ENCODE measurements around the gene GRIK4. TPM values are rescaled to one million over a fixed set of nuclear protein-coding genes. Genes with fewer than 3 reads are reported as not detected.
A peak's percentile ranks its signal among the peaks of the same experiment; 100 is the strongest.

GRIK4 gene
- total and polyA plus RNA-seq, 2 donors from 2014 or later: 0.25 TPM; not detected in 1

DNA sequence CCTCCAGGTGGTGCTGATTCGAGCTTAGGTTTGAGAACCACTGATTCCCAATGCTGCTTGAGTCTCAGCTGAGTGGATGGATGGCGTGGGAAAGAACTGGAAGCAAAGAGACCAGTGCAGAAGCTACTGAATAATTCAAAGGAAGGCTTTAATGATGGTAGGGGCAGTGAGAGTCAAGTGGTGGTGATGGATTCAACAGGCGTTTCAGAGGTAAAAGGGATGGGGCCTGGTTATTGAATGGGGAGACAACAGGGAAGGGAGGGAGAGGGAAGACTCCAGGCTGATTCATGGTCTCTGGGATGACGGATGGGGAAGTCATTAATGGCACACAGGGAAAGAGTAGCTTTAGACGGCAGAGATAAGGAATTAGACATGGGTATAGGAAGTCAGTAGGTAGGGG is 408.0 kb downstream of the GRIK4 start:
- H3K27ac ChIP-seq (ENCODE audit: low read depth in 2 of 2, low read length in 2 of 2): no peak overlapping the region

DNA sequence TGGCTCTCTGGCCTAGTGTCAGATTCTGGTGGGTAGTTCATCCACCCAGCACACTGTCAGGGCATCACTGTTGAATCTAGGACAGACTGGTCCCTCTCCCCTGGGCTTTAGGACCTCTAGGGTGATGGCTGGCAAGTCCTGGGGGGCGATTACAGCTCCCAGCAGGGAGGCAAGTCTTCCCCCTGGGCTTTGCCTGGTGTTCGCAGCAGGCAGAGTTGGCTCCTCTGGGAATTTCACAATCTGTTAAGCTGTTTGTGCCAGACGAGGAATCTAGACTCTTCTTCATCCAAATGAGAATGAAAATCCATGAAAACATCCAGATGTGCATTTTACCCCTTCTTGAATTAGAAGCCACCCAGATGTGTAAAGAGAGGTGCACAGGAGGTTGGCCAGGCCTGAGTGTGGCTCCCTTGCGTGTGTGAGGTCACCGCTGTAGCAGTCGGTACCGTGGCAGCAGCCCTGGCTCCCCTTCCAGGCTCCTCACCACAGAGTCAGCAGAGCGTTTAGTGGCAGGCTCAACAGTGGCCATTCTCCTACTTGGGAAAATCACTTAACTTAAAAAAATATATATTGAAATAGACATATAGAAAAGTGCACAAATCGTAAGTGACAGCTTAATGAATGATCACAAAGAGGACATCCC is 412.4 kb downstream of the GRIK4 start:
- FAIRE-seq (no peak), DNase-seq (no peak)
- intact Hi-C loops (cut with DNase I): no loop called here
- Histone ChIP-seq H3K27ac (ENCODE audit: low read depth in 2 of 2, low read length in 2 of 2) (no peak overlapping the region), H3K4me3 (ENCODE audit: low read length in 3 of 3) (no peak overlapping the region), H3K9ac (ENCODE audit: low read length in 3 of 3) (no peak overlapping the region), H3K4me1 (ENCODE audit: control insufficient read depth in 2 of 3, insufficient read depth in 2 of 3, low read depth in 1 of 3, low read length in 3 of 3) (no peaks in the 10 kb centered on the region), H3K36me3 (ENCODE audit: control insufficient read depth in 2 of 3, insufficient read depth in 3 of 3, low read length in 3 of 3) (no peaks in the 10 kb centered on the region), H3K27me3 (ENCODE audit: control insufficient read depth, insufficient read depth, low read length) (no peaks in the 10 kb centered on the region), H3K9me3 (ENCODE audit: control insufficient read depth in 2 of 3, insufficient read depth in 1 of 3, low read length in 3 of 3) (no peaks in the 10 kb centered on the region)
- TF ChIP-seq CTCF (IDR thresholded peaks at IDR 0.05; ENCODE audit: borderline replicate concordance, extremely low read depth, insufficient read depth): no peak

More for the DNA sequence above, 408.0 kb downstream of the GRIK4 start:
- FAIRE-seq (no peak), DNase-seq (peak in 1 of 5 donors; percentile 29)
- H3K9ac ChIP-seq (ENCODE audit: low read length in 3 of 3): no peak overlapping the region
- no peaks in the 10 kb centered on the region for H3K9me3 ChIP-seq (ENCODE audit: control insufficient read depth in 2 of 3, insufficient read depth in 1 of 3, low read length in 3 of 3)
- intact Hi-C loops (cut with DNase I): no loop called here
- TF ChIP-seq CTCF (IDR thresholded peaks at IDR 0.05; ENCODE audit: borderline replicate concordance, extremely low read depth, insufficient read depth): no peak
- no peak overlapping the region for H3K4me3 ChIP-seq (ENCODE audit: low read length in 3 of 3)
- no peaks in the 10 kb centered on the region for H3K27me3 ChIP-seq (ENCODE audit: control insufficient read depth, insufficient read depth, low read length)
- no peaks in the 10 kb centered on the region for H3K4me1 ChIP-seq (ENCODE audit: control insufficient read depth in 2 of 3, insufficient read depth in 2 of 3, low read depth in 1 of 3, low read length in 3 of 3)
- no peaks in the 10 kb centered on the region for H3K36me3 ChIP-seq (ENCODE audit: control insufficient read depth in 2 of 3, insufficient read depth in 3 of 3, low read length in 3 of 3)

GRCh38 chr11:120925944-120926343 is 414.4 kb downstream of the GRIK4 start:
- Histone ChIP-seq H3K4me1 (ENCODE audit: control insufficient read depth in 2 of 3, insufficient read depth in 2 of 3, low read depth in 1 of 3, low read length in 3 of 3) (no peaks in the 10 kb centered on the region), H3K27ac (ENCODE audit: low read depth in 2 of 2, low read length in 2 of 2) (no peak overlapping the region), H3K36me3 (ENCODE audit: control insufficient read depth in 2 of 3, insufficient read depth in 3 of 3, low read length in 3 of 3) (no peaks in the 10 kb centered on the region), H3K4me3 (ENCODE audit: low read length in 3 of 3) (no peak overlapping the region), H3K9ac (ENCODE audit: low read length in 3 of 3) (no peak overlapping the region), H3K27me3 (ENCODE audit: control insufficient read depth, insufficient read depth, low read length) (no peaks in the 10 kb centered on the region), H3K9me3 (ENCODE audit: control insufficient read depth in 2 of 3, insufficient read depth in 1 of 3, low read length in 3 of 3) (no peaks in the 10 kb centered on the region)
- TF ChIP-seq CTCF (IDR thresholded peaks at IDR 0.05; ENCODE audit: borderline replicate concordance, extremely low read depth, insufficient read depth): no peak
- DNase-seq (no peak), FAIRE-seq (no peak)
- intact Hi-C loops (cut with DNase I): no loop called here

- no peaks in the 10 kb centered on the region for H3K4me1 ChIP-seq (ENCODE audit: control insufficient read depth in 2 of 3, insufficient read depth in 2 of 3, low read depth in 1 of 3, low read length in 3 of 3)
- no peak overlapping the region for H3K4me3 ChIP-seq (ENCODE audit: low read length in 3 of 3)
- FAIRE-seq (no peak), DNase-seq (peak in 2 of 5 donors; percentile 37 to 60)
- H3K27me3 ChIP-seq (ENCODE audit: control insufficient read depth, insufficient read depth, low read length): no peaks in the 10 kb centered on the region
- H3K9ac ChIP-seq (ENCODE audit: low read length in 3 of 3): no peak overlapping the region
- TF ChIP-seq CTCF (IDR thresholded peaks at IDR 0.05; ENCODE audit: borderline replicate concordance, extremely low read depth, insufficient read depth): no peak
- intact Hi-C loops (cut with DNase I): no loop called here
- no peak overlapping the region for H3K27ac ChIP-seq (ENCODE audit: low read depth in 2 of 2, low read length in 2 of 2)
- H3K36me3 ChIP-seq (ENCODE audit: control insufficient read depth in 2 of 3, insufficient read depth in 3 of 3, low read length in 3 of 3): no peaks in the 10 kb centered on the region
- no peaks in the 10 kb centered on the region for H3K9me3 ChIP-seq (ENCODE audit: control insufficient read depth in 2 of 3, insufficient read depth in 1 of 3, low read length in 3 of 3)
Measured at GRCh38 chr11:120928627-120929026, 417.1 kb downstream of the GRIK4 start.

All from kidney (tissue), 14 donors.